Kidney (tissue), 14 donors: ENCODE data around the gene ATL3. TPM values are rescaled to one million over a fixed set of nuclear protein-coding genes. Genes with fewer than 3 reads are reported as not detected.

Experiments
- DNase-seq, 5 donors: peaks; one replicate each; pipeline ENCODE4 v3.0.0-alpha.2; 2013 to 2020
- FAIRE-seq: peaks from 2 replicates; lab custom pipeline; 2012; peaks lifted over from hg19 to GRCh38; lab: Jason Lieb, UNC
- H3K27ac ChIP-seq, 2 donors: one replicate each; pipeline ENCODE4 v1.7.0; 2013; ENCODE audit warnings: low read depth in 2 of 2, low read length in 2 of 2, inconsistent platforms in 1 of 2
- H3K27me3 ChIP-seq: one replicate; pipeline ENCODE4 v1.7.1; 2013; ENCODE audit warnings: low read length, inconsistent platforms; ENCODE audit not compliant: control insufficient read depth, insufficient read depth
- H3K36me3 ChIP-seq, 3 donors: one replicate each; pipeline versions ENCODE4 v1.7.0 to v1.7.1; 2013; ENCODE audit warnings: low read length in 3 of 3, control low read depth in 1 of 3, inconsistent platforms in 1 of 3; ENCODE audit not compliant: insufficient read depth in 3 of 3, control insufficient read depth in 2 of 3
- H3K4me1 ChIP-seq, 3 donors: one replicate each; pipeline versions ENCODE4 v1.7.0 to v1.7.1; 2013; ENCODE audit warnings: low read length in 3 of 3, inconsistent platforms in 1 of 3, low read depth in 1 of 3; ENCODE audit not compliant: control insufficient read depth in 2 of 3, insufficient read depth in 2 of 3
- H3K4me3 ChIP-seq, 3 donors: one replicate each; pipeline versions ENCODE4 v1.7.0 to v1.8.1; 2013; ENCODE audit warnings: low read length in 3 of 3, control low read depth in 1 of 3, inconsistent platforms in 1 of 3
- H3K9ac ChIP-seq, 3 donors: one replicate each; pipeline versions ENCODE4 v1.7.0 to v1.7.1; 2013; ENCODE audit warnings: low read length in 3 of 3, control low read depth in 1 of 3, inconsistent platforms in 1 of 3
- H3K9me3 ChIP-seq, 3 donors: one replicate each; pipeline versions ENCODE4 v1.7.0 to v1.7.1; 2013; ENCODE audit warnings: low read length in 3 of 3, control low read depth in 1 of 3, inconsistent platforms in 1 of 3; ENCODE audit not compliant: control insufficient read depth in 2 of 3, insufficient read depth in 1 of 3
- intact Hi-C: fragments of 100-400 bp; cut with DNase I; formaldehyde crosslinking; loops from one replicate; pipeline ENCODE4 v1.11.1; 2022
- polyA plus RNA-seq: library from polyadenylated mRNA; stranded (reverse); fragments of 350-450 nt; fragmentation: Illumina TruSeq; extraction: RNeasy Lipid Tissue Mini Kit (QIAGEN cat#74804); gene quantifications from one replicate; pipeline ENCODE4 v1.2.3, GENCODE V29; 2014; ENCODE audit warnings: low read depth, low replicate concordance; ENCODE audit not compliant: insufficient read depth
- total RNA-seq: library from RNA; stranded (reverse); fragmentation: NEBNext Ultra II Directional; extraction: Animal tissue kit (Norgen Biotek cat#: 25700); gene quantifications from one replicate; pipeline ENCODE4 v1.2.1, GENCODE V29; 2021
- TF ChIP-seq, protein P1 (sequence below): IDR thresholded peaks from 3 replicates; pipeline ENCODE4 v1.5.1; 2012; ENCODE audit warnings: mild to moderate bottlenecking, moderate library complexity, borderline replicate concordance; ENCODE audit not compliant: insufficient read depth; ENCODE audit errors: extremely low read depth
- donor health status: control.
- donor health status: control.
- donor health status: control.
- donor health status: control.
- donor health status: control.
- donor health status: DM: yes; HTN: yes; CAD: no.
- donor health status: Normal renal cell carcinoma (clear cell type).

Gene ATL3
- total and polyA plus RNA-seq, 2 donors from 2014 or later, result 11.4 to 78.3 TPM

DNA sequence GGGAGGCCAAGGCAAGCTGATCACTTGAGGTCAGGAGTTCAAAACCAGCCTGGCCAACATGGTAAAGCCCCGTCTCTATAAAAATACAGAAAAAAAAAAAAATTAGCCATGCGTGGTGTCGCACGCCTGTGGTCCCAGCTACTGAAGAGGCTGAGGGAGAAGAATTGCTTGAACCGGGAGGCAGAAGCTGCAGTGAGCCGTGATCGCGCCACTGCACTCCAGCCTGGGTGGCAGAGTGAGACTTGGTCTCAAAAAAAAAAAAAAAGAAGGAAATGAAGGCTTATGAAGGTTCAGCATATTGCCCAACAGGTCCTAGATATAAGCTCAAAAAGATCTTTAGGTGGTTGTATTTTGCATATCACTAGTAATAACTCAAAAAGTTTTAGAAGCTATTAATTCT, 10.2 kb downstream of the ATL3 start:
- Histone ChIP-seq H3K4me1 (peaks cover 0 to 2% (median 0%) of the 10 kb centered on the region in 3 donors), H3K36me3 (peaks cover 0 to 3% (median 2%) of the 10 kb centered on the region in 3 donors), H3K27me3 (no peaks in the 10 kb centered on the region), H3K9ac (no peak overlapping the region), H3K9me3 (no peaks in the 10 kb centered on the region), H3K27ac (no peak overlapping the region), H3K4me3 (no peak overlapping the region)
- intact Hi-C loops, result no loop called here
- TF ChIP-seq, protein P1, sequence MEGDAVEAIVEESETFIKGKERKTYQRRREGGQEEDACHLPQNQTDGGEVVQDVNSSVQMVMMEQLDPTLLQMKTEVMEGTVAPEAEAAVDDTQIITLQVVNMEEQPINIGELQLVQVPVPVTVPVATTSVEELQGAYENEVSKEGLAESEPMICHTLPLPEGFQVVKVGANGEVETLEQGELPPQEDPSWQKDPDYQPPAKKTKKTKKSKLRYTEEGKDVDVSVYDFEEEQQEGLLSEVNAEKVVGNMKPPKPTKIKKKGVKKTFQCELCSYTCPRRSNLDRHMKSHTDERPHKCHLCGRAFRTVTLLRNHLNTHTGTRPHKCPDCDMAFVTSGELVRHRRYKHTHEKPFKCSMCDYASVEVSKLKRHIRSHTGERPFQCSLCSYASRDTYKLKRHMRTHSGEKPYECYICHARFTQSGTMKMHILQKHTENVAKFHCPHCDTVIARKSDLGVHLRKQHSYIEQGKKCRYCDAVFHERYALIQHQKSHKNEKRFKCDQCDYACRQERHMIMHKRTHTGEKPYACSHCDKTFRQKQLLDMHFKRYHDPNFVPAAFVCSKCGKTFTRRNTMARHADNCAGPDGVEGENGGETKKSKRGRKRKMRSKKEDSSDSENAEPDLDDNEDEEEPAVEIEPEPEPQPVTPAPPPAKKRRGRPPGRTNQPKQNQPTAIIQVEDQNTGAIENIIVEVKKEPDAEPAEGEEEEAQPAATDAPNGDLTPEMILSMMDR, result no peak
- FAIRE-seq (no peak), DNase-seq (no peak)

DNA sequence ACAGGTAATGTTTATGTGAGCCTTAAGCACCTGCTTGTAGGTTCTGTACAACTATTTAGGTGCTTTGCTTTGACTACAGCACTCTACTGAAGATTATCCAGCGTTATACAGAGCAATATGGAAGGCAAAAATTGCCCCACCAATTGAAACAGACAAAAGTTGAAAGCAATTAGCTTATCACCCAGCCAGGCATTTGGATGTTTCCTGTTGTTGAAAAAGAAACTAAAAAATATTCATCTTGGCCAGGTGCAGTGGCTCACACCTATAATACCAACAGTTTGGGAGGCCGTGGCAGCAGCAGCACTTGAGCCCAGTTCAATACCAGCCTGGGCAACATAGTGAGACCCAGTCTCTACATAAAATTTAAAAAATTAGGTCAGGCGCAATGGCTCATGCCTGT, 18.5 kb downstream of the ATL3 start:
- DNase-seq, result no peak
- TF ChIP-seq, protein P1, result no peak

DNA sequence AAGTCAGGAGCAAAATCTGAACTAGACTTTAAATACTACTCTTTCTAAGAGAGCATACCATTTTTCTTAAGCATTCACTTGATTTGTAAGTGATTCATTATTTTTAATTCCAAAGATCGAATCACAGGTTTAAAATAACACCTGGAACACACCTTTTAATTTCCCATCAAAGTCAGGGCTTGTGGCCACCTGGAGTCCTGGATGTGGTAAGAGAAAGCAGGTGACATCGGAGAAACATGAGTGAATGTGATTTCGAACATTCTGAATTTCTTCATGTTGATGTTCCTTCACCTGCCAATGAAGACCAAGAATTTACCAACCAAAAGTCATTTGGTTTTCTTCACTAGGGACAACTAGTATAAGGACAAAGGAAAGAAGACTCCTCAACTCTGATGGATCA, 28.0 kb downstream of the ATL3 start:
- Histone ChIP-seq H3K9me3 (no peaks in the 10 kb centered on the region), H3K9ac (no peak overlapping the region), H3K27me3 (no peaks in the 10 kb centered on the region), H3K4me1 (no peaks in the 10 kb centered on the region), H3K4me3 (no peak overlapping the region), H3K27ac (no peak overlapping the region), H3K36me3 (peaks cover 0 to 26% (median 7%) of the 10 kb centered on the region in 3 donors)
- TF ChIP-seq, protein P1, result no peak
- no peak for FAIRE-seq
- no peak for DNase-seq
- intact Hi-C loops, result loop anchor here (5.0 kb wide), 1 partner anchor 171 kb away; no protein-coding TSS in a partner anchor

More for the DNA sequence above, 18.5 kb downstream of the ATL3 start:
- Histone ChIP-seq H3K9me3 (no peaks in the 10 kb centered on the region), H3K36me3 (peaks cover 0 to 11% (median 6%) of the 10 kb centered on the region in 3 donors), H3K9ac (no peak overlapping the region), H3K4me3 (no peak overlapping the region), H3K27ac (no peak overlapping the region), H3K27me3 (no peaks in the 10 kb centered on the region), H3K4me1 (no peaks in the 10 kb centered on the region)
- intact Hi-C loops, result no loop called here
- no peak for FAIRE-seq

DNA sequence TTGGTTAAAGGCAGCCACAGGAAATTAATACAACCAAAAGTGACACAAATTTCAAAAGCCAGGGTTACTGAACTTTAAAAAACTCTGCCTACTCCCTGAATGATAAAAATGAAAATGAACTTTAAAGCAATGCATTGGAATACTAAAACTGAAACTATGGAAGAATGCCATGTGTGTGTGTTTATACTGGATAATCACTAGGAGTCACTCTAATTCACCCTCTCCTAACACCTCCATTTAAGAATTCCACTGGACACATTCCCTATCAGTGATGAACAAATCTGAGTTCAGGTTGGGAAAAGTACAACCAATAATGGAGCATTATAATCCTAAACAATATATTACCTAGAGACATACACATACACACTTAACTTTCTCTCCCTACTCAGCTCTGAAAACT, 29.4 kb downstream of the ATL3 start:
- no peaks in the 10 kb centered on the region for H3K9me3 ChIP-seq
- no peak overlapping the region for H3K27ac ChIP-seq
- H3K36me3 ChIP-seq, result peaks cover 0 to 17% (median 4%) of the 10 kb centered on the region in 3 donors
- FAIRE-seq (no peak), DNase-seq (no peak)
- no peak overlapping the region for H3K4me3 ChIP-seq
- H3K9ac ChIP-seq, result no peak overlapping the region
- TF ChIP-seq, protein P1, result no peak
- H3K27me3 ChIP-seq, result no peaks in the 10 kb centered on the region
- intact Hi-C loops, result loop anchor here (5.0 kb wide), 1 partner anchor 169 kb away; no protein-coding TSS in a partner anchor
- H3K4me1 ChIP-seq, result no peaks in the 10 kb centered on the region
